ENCODE results near the gene FAM200A. TPM values are rescaled to one million over a fixed set of nuclear protein-coding genes. Genes with fewer than 3 reads are reported as not detected.
A peak's percentile ranks its signal among the peaks of the same experiment; 100 is the strongest.

FAM200A gene
- total and polyA plus RNA-seq, 2 of the 13 experiments (the other 11 are each of a cell fraction or from before 2014, with no cell fraction given), result 4.7 to 6.3 TPM

DNA sequence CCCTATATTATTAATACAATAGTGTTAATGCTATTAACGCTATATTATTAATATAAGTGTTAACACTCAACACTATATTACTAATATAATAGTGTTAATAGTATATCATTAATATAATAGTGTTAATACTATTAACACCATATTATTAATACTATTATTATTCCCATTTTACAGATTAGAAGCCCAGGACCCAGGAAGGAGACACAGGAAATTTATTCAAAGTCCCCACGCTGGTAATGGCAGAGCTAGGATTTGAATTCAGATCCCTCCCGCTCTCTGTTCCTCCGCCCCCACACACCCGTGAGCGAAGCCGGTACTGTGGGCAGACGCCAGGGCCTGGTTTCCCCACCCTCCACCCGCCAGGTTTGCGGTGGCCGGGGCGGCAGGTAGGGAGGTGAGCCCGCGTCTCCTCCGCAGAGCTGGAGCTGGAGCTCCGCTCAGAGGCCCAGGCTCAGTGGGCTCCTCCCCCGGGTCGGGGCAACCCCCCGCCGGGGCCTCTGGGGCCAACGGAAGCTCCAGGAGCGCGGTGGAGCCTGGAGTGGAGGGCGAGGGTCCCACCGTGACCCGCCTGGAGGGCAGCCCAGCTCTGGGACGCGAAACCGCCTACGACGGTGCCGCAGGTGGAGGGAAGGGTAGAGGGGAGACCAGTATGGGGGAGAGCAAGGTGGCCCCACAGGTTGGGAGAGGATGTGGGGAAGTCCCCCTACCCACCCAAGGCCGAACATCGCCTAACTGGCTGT lies 46.0 kb upstream of the FAM200A start, which contains the start of gene TMEM225B:
TSS of gene TMEM225B (plus strand) at position 506 of the 740 bp plus-strand sequence. CDS start 6,122 bp downstream, outside the sequence.
- no peaks in the 10 kb centered on the region for H3K36me3 ChIP-seq (replicated peaks in 1 of 2; ENCODE audit: control insufficient read depth in 1 of 2, insufficient read depth in 2 of 2, low read length in 2 of 2)
- no peak within 1 kb of the TSS for H2AFZ ChIP-seq (ENCODE audit: low read length)
- in situ Hi-C loops (cut with HindIII; ENCODE audit: extremely low pct_ligation_motif_present, low pct_unique_long_range_greater_than_20kb) (no loop called here), intact Hi-C loops (cut with micrococcal nuclease; ENCODE audit: unreplicated experiment) (no loop called here)
- FAIRE-seq (no peak), ATAC-seq (no peak; the same call in 2 of the 3 replicates), DNase-seq (ENCODE audit: low spot score) (no peak)
- no peak for TF ChIP-seq TRIM24 (CRISPR knock-in tag; IDR thresholded peaks at IDR 0.05)
- TF ChIP-seq, protein P1, sequence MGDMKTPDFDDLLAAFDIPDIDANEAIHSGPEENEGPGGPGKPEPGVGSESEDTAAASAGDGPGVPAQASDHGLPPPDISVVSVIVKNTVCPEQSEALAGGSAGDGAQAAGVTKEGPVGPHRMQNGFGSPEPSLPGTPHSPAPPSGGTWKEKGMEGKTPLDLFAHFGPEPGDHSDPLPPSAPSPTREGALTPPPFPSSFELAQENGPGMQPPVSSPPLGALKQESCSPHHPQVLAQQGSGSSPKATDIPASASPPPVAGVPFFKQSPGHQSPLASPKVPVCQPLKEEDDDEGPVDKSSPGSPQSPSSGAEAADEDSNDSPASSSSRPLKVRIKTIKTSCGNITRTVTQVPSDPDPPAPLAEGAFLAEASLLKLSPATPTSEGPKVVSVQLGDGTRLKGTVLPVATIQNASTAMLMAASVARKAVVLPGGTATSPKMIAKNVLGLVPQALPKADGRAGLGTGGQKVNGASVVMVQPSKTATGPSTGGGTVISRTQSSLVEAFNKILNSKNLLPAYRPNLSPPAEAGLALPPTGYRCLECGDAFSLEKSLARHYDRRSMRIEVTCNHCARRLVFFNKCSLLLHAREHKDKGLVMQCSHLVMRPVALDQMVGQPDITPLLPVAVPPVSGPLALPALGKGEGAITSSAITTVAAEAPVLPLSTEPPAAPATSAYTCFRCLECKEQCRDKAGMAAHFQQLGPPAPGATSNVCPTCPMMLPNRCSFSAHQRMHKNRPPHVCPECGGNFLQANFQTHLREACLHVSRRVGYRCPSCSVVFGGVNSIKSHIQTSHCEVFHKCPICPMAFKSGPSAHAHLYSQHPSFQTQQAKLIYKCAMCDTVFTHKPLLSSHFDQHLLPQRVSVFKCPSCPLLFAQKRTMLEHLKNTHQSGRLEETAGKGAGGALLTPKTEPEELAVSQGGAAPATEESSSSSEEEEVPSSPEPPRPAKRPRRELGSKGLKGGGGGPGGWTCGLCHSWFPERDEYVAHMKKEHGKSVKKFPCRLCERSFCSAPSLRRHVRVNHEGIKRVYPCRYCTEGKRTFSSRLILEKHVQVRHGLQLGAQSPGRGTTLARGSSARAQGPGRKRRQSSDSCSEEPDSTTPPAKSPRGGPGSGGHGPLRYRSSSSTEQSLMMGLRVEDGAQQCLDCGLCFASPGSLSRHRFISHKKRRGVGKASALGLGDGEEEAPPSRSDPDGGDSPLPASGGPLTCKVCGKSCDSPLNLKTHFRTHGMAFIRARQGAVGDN (CRISPR knock-in tag; IDR thresholded peaks at IDR 0.05), result 0 out of 2 replicates have a peak, but pooled peaks have one; percentile 8
- no peak for TF ChIP-seq ZFP37 (CRISPR knock-in tag; IDR thresholded peaks at IDR 0.05; ENCODE audit: borderline replicate concordance)
- no peak for TF ChIP-seq GATA4 (IDR thresholded peaks at IDR 0.05; ENCODE audit: borderline replicate concordance, low read depth)
- H3K4me2 ChIP-seq (ENCODE audit: low read depth, low read length), result no peak within 1 kb of the TSS
- WGBS (ENCODE audit: low lambda C conversion rate), result 92% methylated on average over 24 of the region's 34 CpGs
- H4K20me1 ChIP-seq (ENCODE audit: insufficient read depth, low read length), result no peaks in the 10 kb centered on the region
- BruUV-seq (replicated peaks), result no TSS peak
- no peak within 1 kb of the TSS for H3K4me3 ChIP-seq (replicated peaks in 1 of 3; ENCODE audit: insufficient read depth in 1 of 3, low read depth in 2 of 3, low read length in 3 of 3)
- H3K27me3 ChIP-seq (ENCODE audit: control insufficient read depth in 1 of 2, insufficient read depth in 2 of 2, low read length in 2 of 2), result no peaks in the 10 kb centered on the region
- CTCF ChIA-PET (ENCODE audit: low intra/inter-chr PET ratio, low total read pairs), result no interaction called here
- H3K9ac ChIP-seq (ENCODE audit: insufficient read depth, low read depth, low read length), result no peak within 1 kb of the TSS
- no peak within 1 kb of the TSS for H3K27ac ChIP-seq (ENCODE audit: extremely low read length, insufficient read depth, low read length)
- H3K79me2 ChIP-seq (ENCODE audit: insufficient read depth, low read length), result no peaks in the 10 kb centered on the region
- POLR2A ChIA-PET, result no interaction called here
- H3K4me1 ChIP-seq (ENCODE audit: insufficient read depth, low read length), result peaks cover 9% of the 10 kb centered on the region
- H3K9me3 ChIP-seq (ENCODE audit: low read length), result no peaks in the 10 kb centered on the region

All from HepG2 (cell line).